RKO (cell line): ENCODE measurements around the gene HMGA1.
"Not testable (repeated sequence)": the region's sequence is repeated elsewhere in the genome, so short reads cannot be mapped to it uniquely, and the experiment has no call there.

Experiments
- DNase-seq: peaks from one replicate; pipeline ENCODE4 v3.0.0-alpha.2; 2016; ENCODE audit warnings: low spot score

Gene HMGA1

GRCh38 chr6:34240329-34241248 is 3.9 kb downstream of the HMGA1 start:
- DNase-seq: no peak

DNA sequence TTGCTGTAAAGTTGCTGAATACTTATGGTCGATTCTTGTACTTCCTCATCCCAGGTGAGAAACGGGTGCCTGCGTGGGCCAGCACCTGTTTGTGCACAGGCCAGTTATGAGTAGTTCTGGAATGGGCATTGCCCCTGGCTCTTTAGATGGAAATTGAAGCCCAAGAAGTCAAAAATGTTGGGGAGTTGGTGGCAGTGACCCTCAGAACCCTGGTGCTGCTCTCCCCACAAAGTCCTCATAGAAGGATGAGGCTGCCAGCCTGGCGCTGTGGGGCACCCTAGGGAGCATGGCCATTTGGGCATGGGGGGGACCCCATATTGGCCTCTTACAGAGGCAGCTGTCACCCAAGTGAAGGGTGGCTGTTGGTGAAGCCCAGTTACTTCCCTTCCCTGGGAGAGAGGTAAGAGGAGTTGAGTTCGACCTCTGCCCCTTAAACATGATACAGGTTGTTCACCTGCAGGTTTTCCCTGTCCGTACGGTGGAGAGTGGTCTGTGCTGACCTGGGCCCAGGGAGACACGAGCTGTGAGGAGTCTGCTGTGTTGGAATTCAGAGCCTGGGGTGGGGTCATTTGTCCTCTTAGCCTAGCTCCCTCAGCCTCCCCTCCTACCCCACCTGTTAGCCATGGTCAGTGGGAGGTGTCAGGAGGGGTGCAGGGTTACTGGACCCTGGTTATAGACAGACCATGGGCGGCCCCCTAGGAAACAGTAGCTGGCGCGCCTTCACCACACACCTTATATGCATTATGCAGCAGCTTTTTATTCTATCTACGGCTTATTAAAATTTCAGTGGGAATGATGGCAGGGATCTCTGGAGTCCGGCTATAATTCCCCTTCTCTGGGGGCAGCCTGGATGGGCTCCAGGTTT is 4.9 kb downstream of the HMGA1 start:
- DNase-seq: no peak

DNA sequence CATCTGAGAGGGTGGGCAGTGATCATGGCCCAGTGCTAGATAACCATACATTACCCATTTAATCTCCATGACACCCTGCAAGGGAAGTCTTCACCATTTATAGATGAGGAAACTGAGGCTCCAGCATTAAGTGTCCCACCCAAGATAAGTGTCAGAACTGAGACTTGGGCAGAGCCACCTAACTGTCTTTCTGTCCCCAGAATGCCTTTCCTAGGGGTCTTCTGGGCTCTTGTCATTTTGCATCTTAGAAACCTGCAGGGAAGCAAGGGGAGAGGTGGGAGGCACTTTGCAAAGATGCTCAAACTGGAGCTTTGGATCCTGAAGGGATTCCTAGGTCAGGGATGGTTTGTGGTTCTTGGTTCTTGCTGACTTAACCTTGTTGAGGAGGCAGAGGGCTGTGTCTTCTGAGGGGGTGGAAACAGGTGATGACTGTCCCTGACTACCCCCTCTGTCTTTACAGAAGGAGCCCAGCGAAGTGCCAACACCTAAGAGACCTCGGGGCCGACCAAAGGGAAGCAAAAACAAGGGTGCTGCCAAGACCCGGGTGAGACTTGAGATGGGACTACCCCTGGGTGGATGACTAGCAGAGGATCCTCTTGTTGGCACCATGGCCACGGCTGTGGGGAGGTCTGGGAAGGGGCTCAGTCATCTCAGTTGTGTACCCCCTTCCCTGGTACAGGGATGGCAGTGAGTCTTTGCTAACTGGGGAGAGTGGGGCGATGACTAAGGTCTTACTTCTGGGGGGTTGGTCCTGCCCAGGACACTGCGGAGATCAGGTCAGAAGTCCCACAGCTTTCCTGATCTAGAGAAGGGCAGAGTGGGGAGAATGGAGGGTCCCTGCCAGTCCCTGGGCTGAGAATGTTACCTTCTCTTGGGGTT is 5.8 kb downstream of the HMGA1 start:
- peak; percentile 75 for DNase-seq

DNA sequence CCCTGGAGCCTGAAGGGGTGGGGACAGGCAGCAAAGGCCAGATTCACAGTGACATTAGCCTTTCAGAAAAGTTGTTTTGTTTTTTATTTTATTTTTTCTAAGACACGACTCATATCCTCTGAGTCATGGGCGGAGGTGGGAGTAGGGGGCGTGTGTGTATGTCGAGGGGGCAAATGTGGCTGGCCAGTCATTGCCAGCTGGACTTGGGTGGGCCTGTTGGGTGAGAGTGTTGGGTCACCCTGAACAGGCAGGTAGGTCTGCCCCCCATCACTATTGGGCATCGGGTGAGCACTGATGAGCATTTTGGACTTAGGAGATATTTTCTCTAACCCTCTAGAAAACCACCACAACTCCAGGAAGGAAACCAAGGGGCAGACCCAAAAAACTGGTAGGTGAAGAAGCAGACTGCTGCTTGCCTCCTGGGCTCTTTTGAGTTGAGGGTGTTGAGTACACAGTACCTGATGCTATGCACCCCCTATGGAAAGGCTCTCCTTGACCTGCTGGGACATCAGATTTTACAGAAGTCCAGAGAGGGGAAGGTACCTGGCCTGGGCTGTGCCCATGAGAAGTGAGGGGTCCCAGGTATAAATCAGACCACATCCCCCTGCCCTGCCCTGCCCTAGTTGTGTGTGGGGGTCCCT is 6.6 kb downstream of the HMGA1 start:
- peak; percentile 87 for DNase-seq

DNA sequence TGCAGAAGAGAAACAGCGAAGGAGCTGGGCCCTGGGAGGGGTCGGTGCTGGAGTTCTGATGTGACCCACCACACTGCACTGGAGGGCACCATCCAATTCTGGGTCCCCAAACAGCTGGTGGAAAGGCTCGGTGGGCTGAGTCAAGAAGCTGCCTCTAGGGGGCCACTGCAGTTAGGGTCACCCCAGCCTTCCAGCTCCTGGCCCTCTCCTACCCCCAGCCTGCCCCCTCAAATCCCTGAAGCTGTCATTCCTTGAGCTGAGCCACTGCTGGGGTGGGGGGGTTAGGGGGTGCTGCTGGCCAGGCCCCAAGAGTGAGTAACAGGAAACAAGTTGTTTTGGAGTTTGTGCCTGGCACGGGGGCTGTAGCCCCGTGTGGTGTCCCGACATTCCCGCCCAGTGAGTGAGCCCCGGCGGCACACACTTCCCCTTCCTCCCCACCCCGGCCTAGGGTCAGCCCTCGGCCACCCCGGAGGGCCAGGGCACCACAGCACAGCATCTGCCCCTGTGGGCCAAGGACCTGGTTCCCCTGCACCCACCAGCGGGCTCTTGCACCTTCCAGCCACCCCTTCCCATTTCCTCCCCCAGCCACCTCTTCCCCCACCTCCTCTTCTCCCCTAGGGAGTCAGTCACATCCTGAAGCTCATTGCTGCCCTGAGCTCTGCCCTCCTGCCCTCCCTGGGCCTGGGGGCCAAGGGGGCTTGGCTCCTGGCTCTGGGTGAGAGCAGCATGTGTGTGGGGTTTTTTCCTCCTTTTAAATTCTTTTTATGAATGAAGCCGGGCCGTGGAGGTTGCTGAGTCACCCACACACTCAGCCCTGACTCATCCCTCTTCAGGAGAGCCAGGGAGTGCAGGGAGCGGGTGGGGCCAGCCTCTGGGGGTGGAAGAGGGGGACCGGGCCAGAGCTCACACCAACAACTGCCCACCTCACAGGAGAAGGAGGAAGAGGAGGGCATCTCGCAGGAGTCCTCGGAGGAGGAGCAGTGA is 7.5 kb downstream of the HMGA1 start:
- DNase-seq: peak; percentile 96

DNA sequence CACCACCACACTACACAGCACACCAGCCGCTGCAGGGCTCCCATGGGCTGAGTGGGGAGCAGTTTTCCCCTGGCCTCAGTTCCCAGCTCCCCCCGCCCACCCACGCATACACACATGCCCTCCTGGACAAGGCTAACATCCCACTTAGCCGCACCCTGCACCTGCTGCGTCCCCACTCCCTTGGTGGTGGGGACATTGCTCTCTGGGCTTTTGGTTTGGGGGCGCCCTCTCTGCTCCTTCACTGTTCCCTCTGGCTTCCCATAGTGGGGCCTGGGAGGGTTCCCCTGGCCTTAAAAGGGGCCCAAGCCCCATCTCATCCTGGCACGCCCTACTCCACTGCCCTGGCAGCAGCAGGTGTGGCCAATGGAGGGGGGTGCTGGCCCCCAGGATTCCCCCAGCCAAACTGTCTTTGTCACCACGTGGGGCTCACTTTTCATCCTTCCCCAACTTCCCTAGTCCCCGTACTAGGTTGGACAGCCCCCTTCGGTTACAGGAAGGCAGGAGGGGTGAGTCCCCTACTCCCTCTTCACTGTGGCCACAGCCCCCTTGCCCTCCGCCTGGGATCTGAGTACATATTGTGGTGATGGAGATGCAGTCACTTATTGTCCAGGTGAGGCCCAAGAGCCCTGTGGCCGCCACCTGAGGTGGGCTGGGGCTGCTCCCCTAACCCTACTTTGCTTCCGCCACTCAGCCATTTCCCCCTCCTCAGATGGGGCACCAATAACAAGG is 8.5 kb downstream of the HMGA1 start:
- not testable (repeated sequence) for DNase-seq

- DNase-seq: not testable (repeated sequence)
Observed at GRCh38 chr6:34245761-34246140, 9.1 kb downstream of the HMGA1 start.

GRCh38 chr6:34246249-34246562 is 9.5 kb downstream of the HMGA1 start:
- DNase-seq: peak; percentile 75

GRCh38 chr6:34246563-34247391 is 10.1 kb downstream of the HMGA1 start:
- peak; percentile 42 for DNase-seq

GRCh38 chr6:34247481-34248197 is 11.0 kb downstream of the HMGA1 start:
- DNase-seq: peak; percentile 30

- DNase-seq: peak; percentile 81
Observed at GRCh38 chr6:34248198-34248726, 11.6 kb downstream of the HMGA1 start.

GRCh38 chr6:34248727-34249468 is 12.2 kb downstream of the HMGA1 start, which contains the start of gene SMIM29:
SMIM29 (minus strand) TSS chr6:34249006; CDS start chr6:34247791, 1,215 bp downstream.
- DNase-seq: peak; percentile 95

DNA sequence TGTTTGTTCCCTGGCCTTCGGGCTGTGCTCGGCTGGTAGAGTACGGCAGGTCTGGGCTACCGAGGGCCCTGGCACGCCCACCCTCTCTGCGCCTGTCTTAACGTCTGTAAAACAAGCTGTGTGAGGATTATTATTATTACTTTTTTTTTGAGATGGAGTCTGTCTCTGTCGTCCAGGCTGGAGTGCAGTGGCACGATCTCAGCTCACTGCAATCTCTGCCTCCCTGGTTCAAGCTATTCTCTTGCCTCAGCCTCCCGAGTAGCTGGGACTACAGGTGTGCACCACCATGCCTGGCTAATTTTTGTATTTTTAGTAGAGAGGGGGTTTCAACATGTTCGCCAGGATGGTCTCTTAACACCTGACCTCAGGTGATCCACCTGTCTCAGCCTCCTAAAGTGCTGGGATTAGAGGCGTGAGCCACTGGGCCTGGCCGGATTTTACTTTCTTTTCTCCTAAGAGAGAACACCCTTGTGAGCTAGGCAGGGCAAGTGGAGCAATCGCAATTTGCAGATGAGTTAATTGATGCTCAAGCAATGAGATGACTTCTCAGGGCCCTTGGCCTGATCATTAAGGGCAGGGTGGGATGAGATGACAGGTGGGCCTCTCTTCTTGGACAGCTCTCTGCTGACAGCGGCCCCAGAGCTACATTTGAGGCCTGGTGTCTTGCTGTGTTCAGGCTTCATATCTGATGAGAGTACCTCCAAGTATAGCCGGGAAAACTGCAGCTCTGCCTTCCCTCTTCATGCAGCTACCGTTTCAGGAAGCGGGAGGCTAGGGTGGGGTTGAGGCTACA is 13.0 kb downstream of the HMGA1 start:
- DNase-seq: no peak

- not testable (repeated sequence) for DNase-seq
Observed at GRCh38 chr6:34252395-34252794, 15.7 kb downstream of the HMGA1 start.

DNA sequence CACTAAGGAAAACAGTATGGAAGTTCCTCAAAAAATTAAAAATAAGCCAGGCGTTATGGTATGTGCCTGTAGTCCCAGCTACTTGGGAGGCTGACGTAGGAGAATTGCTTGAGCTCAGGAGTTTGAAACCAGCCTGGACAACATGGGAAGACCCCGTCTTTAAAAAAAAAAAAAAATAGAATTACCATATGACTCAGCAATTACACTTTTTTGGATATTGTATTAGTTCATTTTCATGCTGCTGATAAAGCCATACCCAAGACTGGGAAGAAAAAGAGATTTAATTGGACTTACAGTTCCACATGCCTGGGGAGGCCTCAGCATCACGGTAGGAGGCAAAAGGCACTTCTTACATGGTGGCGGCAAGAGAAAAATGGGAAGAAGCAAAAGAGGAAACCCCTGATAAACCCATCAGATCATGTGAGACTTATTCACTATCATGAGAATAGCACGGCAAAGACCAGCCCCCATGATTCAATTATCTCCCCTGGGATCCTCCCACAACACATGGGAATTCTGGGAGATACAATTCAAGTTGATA is 22.9 kb downstream of the HMGA1 start:
- no peak for DNase-seq
